AG09309 (cell line): ENCODE data around the gene PRKG1.

Source experiments
- DNase-seq: peaks from one replicate; pipeline ENCODE4 v3.0.0-alpha.2; 2010; ENCODE audit warnings: low read depth
- H3K4me3 ChIP-seq: 2 replicates; pipeline ENCODE4 v1.5.1; 2011; ENCODE audit warnings: mild to moderate bottlenecking, low read depth, low read length, moderate library complexity; ENCODE audit not compliant: control insufficient read depth
- TF ChIP-seq, protein P1 (sequence below): IDR thresholded peaks from 2 replicates; pipeline ENCODE4 v1.5.1; 2011; ENCODE audit warnings: mild to moderate bottlenecking, low read depth, low read length, inconsistent platforms; ENCODE audit not compliant: insufficient read depth, control insufficient read depth; ENCODE audit errors: missing control alignments

PRKG1 gene

DNA sequence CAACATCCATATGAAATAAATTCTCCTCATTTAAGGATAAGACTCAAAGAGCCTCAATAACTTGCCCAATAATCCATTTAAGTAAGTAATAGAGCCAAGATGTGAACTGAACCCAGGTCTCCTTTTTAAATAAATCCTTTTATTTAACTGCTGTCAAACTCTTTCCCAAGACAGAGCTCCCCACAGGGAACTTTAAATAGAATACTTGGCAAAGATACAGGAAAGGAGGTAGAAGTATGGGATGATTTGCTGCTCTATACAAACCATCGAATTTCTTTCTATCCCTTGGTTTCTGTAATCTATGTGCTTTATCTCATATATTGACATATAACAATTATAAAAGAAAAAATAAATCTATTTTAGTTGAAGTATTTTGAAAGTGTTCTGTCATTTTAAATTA, 329.2 kb downstream of the PRKG1 start:
- TF ChIP-seq, protein P1, sequence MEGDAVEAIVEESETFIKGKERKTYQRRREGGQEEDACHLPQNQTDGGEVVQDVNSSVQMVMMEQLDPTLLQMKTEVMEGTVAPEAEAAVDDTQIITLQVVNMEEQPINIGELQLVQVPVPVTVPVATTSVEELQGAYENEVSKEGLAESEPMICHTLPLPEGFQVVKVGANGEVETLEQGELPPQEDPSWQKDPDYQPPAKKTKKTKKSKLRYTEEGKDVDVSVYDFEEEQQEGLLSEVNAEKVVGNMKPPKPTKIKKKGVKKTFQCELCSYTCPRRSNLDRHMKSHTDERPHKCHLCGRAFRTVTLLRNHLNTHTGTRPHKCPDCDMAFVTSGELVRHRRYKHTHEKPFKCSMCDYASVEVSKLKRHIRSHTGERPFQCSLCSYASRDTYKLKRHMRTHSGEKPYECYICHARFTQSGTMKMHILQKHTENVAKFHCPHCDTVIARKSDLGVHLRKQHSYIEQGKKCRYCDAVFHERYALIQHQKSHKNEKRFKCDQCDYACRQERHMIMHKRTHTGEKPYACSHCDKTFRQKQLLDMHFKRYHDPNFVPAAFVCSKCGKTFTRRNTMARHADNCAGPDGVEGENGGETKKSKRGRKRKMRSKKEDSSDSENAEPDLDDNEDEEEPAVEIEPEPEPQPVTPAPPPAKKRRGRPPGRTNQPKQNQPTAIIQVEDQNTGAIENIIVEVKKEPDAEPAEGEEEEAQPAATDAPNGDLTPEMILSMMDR: no peak
- DNase-seq: no peak
- H3K4me3 ChIP-seq: no peak overlapping the region

DNA sequence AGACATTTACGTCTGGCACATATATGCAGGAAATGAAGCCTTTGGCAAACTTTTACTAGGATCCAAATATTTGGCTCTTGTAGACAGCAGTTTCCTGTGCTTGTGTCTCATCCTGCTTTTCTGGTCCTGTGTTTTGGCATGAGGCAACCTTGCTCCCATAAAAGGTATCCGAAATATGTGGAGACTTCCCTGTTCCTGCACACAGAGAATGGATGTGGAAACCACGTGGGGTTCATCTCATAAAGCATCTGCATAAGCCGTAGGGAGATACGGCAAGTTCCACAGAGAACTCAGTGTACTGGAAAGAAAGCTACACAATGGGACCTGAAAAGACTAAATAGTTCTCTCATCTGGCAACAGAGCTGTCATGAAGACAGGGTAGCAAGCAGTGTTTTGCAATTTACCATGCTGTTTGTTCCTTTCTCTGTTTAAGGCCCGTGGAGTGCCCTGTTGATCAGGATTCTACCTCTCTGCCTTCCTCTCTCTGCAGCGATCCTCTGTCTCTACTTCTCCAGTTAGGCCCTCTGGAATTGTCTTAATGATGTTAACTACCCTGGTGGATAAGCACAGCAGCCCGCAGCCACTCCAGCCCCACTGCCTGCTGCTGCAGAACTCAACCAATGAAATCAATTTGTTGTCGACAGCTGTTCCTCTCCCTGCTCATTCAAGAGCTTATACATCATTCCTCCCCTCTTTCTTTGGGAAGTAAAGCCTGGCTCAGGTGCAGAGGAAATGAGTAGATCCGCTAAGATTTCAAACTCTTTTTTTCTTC, 331.5 kb downstream of the PRKG1 start:
- no peak overlapping the region for H3K4me3 ChIP-seq
- DNase-seq: no peak
- TF ChIP-seq, protein P1: no peak

DNA sequence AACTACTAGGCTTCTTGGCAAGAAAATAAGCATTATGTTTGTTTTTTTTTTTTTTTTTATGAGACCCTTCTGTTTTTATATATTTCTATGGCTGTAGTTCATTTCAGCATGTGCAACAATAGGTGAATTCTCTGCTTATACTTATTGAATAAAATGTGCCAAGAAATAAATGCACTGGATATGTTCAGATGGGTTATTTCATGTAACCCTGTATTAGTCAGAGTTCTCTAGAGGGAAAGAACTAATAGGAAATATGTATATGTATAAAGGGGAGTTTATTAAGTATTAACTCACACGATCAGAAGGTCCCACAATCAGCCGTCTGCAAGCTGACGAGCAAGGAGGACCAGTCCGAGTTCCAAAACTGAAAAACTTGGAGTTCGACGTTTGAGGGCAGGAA, 332.3 kb downstream of the PRKG1 start:
- TF ChIP-seq, protein P1: no peak
- no peak for DNase-seq

DNA sequence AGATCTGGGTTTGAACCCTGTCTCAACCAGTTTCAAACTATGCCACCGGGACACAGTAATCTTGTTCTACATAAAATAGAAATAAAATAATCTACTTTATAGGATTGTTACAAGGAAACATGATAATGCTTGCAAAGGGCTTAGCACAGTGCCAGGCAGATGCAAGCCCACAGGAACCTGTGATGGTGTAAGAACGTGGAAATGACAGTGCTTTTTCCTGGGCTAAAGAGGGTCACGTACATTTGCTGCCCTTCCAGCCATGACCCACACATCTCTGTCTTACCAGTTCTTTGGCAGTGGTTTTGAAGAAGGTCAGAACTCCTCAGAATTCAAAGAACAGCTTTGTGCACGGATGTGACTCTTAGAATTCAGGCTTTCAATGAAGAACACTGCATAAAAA, 342.2 kb downstream of the PRKG1 start:
- no peak for DNase-seq
- TF ChIP-seq, protein P1: no peak
- H3K4me3 ChIP-seq: no peak overlapping the region

More for the DNA sequence above, 332.3 kb downstream of the PRKG1 start:
- H3K4me3 ChIP-seq: no peak overlapping the region

DNA sequence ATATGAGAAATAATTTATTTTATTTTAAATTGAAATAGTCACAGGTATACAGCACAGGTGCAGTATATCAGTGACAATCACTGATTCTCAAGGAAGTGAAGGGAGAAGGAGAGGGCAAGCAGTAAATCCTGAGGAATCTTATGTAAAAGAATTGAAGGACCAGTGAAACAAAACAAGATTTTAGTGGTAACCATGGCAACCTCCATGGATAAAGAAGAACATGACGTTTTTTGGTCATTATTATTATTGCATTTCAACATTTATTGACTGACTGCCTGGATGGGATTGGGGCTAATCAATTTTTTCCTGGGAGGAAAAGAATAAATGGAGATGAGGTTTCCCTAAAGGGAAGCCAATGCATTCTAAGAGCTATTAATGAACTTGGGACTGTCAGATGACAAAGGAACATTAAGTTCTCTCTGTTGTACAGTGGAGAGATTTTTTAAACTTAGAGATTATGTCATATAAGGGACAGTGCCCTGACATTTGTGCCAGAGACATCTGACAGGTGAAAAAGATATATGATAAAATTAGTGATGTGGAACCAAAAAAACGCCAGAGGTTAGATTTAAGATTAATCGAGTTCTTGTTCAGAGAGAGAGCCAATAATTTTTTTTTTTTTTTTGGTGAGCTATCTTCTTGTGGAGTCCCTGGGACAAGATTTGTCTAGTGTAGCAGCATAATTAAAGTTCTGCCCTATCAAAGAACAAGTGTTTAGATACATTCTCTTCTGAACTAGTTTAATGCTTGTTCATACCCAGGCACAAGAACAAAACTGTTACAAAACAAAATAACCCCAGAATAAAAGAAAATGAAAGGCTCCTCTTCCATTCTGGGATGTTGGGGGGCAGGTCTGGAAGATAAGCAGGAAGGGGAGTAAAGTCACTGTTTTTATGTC, 345.2 kb downstream of the PRKG1 start:
- no peak for DNase-seq
- H3K4me3 ChIP-seq: no peak overlapping the region
- TF ChIP-seq, protein P1: no peak

DNA sequence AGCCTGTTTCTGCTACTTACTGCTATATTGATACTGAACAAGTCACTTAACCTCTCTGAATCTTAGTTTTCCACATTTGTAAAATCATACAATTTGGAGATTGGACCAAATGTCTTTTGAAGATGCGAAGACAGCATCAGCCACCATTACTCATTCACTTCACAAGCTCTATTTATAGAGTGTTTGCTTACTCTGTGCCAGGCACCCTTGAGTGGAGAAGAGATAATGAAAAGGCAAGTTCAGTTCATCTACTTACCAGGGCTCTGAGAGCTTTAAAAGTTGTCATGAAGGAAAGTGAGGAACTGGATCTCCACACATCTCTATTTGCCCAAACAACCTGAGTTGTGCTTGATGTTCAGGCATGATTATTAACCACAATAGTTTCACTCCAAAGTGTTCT, 347.6 kb downstream of the PRKG1 start:
- TF ChIP-seq, protein P1: no peak
- no peak for DNase-seq
- no peak overlapping the region for H3K4me3 ChIP-seq
